Keratinocyte (primary cell): ENCODE data around the gene RAP1GAP2. TPM values are rescaled to one million over a fixed set of nuclear protein-coding genes. Genes with fewer than 3 reads are reported as not detected.

Experiments used
- DNase-seq: peaks from one replicate; pipeline ENCODE4 v3.0.0-alpha.2; 2011; ENCODE audit warnings: low read depth, missing footprints, low spot score
- FAIRE-seq: peaks from 2 replicates; lab custom pipeline; 2011; peaks lifted over from hg19 to GRCh38; lab: Jason Lieb, UNC
- H2AFZ ChIP-seq: 2 replicates; pipeline ENCODE4 v1.6.0; 2012; ENCODE audit warnings: low read length, control low read depth, inconsistent platforms; ENCODE audit not compliant: control insufficient read depth
- H3K27ac ChIP-seq: 2 replicates; pipeline ENCODE4 v1.5.1; 2011; ENCODE audit warnings: low read length; ENCODE audit not compliant: control insufficient read depth, insufficient read depth
- H3K27me3 ChIP-seq: 3 replicates; pipeline ENCODE4 v1.6.0; 2011; ENCODE audit warnings: low read length; ENCODE audit not compliant: control insufficient read depth, insufficient read depth; ENCODE audit errors: extremely low read depth
- H3K36me3 ChIP-seq, 2 experiments: 2 replicates in 1 of 2; 3 replicates in 1 of 2; pipeline ENCODE4 v1.5.1; 2011; ENCODE audit warnings: low read length in 2 of 2, mild to moderate bottlenecking in 1 of 2; ENCODE audit not compliant: control insufficient read depth in 2 of 2, insufficient read depth in 2 of 2; ENCODE audit errors: extremely low read depth in 1 of 2
- H3K4me1 ChIP-seq: 3 replicates; pipeline ENCODE4 v1.5.1; 2011; ENCODE audit warnings: low read length; ENCODE audit not compliant: control insufficient read depth, insufficient read depth; ENCODE audit errors: extremely low read depth
- H3K4me2 ChIP-seq: 3 replicates; pipeline ENCODE4 v1.6.0; 2011; ENCODE audit warnings: low read depth, low read length; ENCODE audit not compliant: control insufficient read depth, insufficient read depth; ENCODE audit errors: extremely low read depth
- H3K4me3 ChIP-seq, 3 experiments: fragments of 200-600 bp in 1 of 3; sonication (generic) in 1 of 3; 2 replicates in 2 of 3; 3 replicates in 1 of 3; pipeline ENCODE4 v1.5.1; 2011 to 2016; ENCODE audit warnings: low read length in 3 of 3, mild to moderate bottlenecking in 3 of 3, control low read depth in 2 of 3, inconsistent platforms in 1 of 3, low read depth in 1 of 3, mixed read lengths in 1 of 3, mixed run types in 1 of 3, moderate library complexity in 1 of 3; ENCODE audit not compliant: control insufficient read depth in 2 of 3, insufficient read depth in 2 of 3; ENCODE audit errors: extremely low read depth in 1 of 3
- H3K79me2 ChIP-seq: 2 replicates; pipeline ENCODE4 v1.6.0; 2012; ENCODE audit warnings: low read length; ENCODE audit not compliant: control insufficient read depth, insufficient read depth
- H3K9ac ChIP-seq: 3 replicates; pipeline ENCODE4 v1.6.0; 2011; ENCODE audit warnings: low read length; ENCODE audit not compliant: control insufficient read depth, insufficient read depth; ENCODE audit errors: extremely low read depth
- H3K9me1 ChIP-seq: 3 replicates; pipeline ENCODE4 v1.6.0; 2011; ENCODE audit warnings: low read length; ENCODE audit not compliant: control insufficient read depth, insufficient read depth; ENCODE audit errors: extremely low read depth
- H3K9me3 ChIP-seq: 2 replicates; pipeline ENCODE4 v1.5.1; 2012; ENCODE audit warnings: low read depth, low read length; ENCODE audit not compliant: control insufficient read depth
- H4K20me1 ChIP-seq: 3 replicates; pipeline ENCODE4 v1.6.0; 2011; ENCODE audit warnings: low read length; ENCODE audit not compliant: control insufficient read depth, insufficient read depth; ENCODE audit errors: extremely low read depth
- CTCF ChIP-seq, 3 experiments: IDR thresholded peaks in 1 of 3; conservative IDR thresholded peaks in 1 of 3; optimal IDR thresholded peaks in 1 of 3; 2 replicates in 2 of 3; 3 replicates in 1 of 3; pipeline versions ENCODE3 to v1.5.1; 2011; ENCODE audit warnings: low read length in 3 of 3, mild to moderate bottlenecking in 3 of 3, moderate library complexity in 2 of 3, control low read depth in 1 of 3, inconsistent platforms in 1 of 3; ENCODE audit not compliant: insufficient read depth in 2 of 3; ENCODE audit errors: extremely low read depth in 1 of 3
- EZH2 ChIP-seq: IDR thresholded peaks from one replicate; pipeline ENCODE4 v1.6.1; 2012; ENCODE audit warnings: inconsistent platforms, mild to moderate bottlenecking, low read length, moderate library complexity
- dilution Hi-C: fragments of 300-500 bp; cut with MboI; formaldehyde crosslinking; loops from one replicate; pipeline ENCODE4 v1.7.0; 2020; ENCODE audit warnings: low sequenced_read_pairs; ENCODE audit not compliant: extremely low pct_ligation_motif_present
- polyA plus RNA-seq, 5 experiments: library from polyadenylated mRNA; depleted of rRNA in 3 of 5; stranded (reverse) in 3 of 5; stranded (forward) in 1 of 5; unstranded in 1 of 5; fragments of >200 nt; gene quantifications; 1 replicate in 1 of 5; 2 replicates in 3 of 5; 3 replicates in 1 of 5; pipeline versions ENCODE4 v1.2.1 to v1.2.3, GENCODE V29; 2011 to 2012; ENCODE audit warnings: missing spikeins in 2 of 5, low read depth in 1 of 5, low replicate concordance in 1 of 5

The RAP1GAP2 gene
- polyA plus RNA-seq, 1 donor (not counting 4 experiments of a cell fraction or from before 2014, with no cell fraction given), result 13.6 TPM

DNA sequence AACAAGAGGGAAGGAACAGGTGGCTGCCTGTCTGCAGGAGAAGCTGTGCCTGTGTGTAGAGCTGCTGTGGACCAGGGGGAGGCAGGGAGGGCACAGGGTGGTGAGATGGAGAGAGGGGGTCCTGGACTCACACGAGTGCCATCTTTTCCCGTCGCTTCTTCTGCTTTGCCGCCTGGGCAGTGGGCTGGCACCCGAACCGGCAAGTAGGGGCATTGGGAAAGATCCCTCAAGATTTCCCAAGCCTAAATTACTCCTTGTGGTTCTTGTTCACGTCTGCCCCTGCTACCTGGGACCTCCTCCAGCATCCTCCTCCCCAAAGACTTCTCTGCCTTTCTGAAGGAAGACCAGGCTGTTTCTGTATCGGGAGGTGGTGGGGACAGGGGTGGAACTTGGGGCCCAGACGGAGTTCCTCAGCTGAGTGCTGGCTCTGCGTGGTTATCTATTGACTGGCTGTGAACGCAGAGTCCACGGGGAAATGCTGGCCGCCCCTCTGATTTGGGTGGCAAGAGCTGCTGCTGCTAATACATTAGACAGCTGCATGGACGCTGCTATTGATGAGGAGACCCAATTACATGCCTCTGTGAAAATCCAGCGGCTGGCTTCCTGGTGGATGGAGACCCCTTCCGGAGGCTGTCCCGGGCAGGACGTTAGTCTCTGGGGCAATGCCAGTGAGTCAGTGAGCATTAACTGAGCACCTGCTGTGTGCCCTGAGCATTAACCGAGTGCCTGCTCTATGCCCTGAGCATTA, 152.7 kb downstream of the RAP1GAP2 start:
- no peak overlapping the region for H3K27ac ChIP-seq
- no peaks in the 10 kb centered on the region for H3K9me1 ChIP-seq
- H3K79me2 ChIP-seq, result peaks cover 2% of the 10 kb centered on the region
- peaks cover 0 to 3% of the 10 kb centered on the region in 2 experiments for H3K36me3 ChIP-seq
- no peak for FAIRE-seq
- H3K9ac ChIP-seq, result no peak overlapping the region
- peaks cover 8% of the 10 kb centered on the region for H3K4me1 ChIP-seq
- no peaks in the 10 kb centered on the region for H3K27me3 ChIP-seq
- TF ChIP-seq EZH2 (no peak), CTCF (optimal IDR thresholded peaks at IDR 0.05 in 1 of 3, IDR thresholded peaks at IDR 0.05 in 1 of 3, conservative IDR thresholded peaks at IDR 0.05 in 1 of 3; ENCODE audit: extremely low read depth in 1 of 3, insufficient read depth in 2 of 3, low read length in 3 of 3) (no peak)
- no peak overlapping the region for H3K4me2 ChIP-seq
- dilution Hi-C loops, result no loop called here
- no peaks in the 10 kb centered on the region for H3K9me3 ChIP-seq
- H4K20me1 ChIP-seq, result no peaks in the 10 kb centered on the region
- H2AFZ ChIP-seq, result no peak overlapping the region
- no peak for DNase-seq
- H3K4me3 ChIP-seq, result no peak overlapping the region

DNA sequence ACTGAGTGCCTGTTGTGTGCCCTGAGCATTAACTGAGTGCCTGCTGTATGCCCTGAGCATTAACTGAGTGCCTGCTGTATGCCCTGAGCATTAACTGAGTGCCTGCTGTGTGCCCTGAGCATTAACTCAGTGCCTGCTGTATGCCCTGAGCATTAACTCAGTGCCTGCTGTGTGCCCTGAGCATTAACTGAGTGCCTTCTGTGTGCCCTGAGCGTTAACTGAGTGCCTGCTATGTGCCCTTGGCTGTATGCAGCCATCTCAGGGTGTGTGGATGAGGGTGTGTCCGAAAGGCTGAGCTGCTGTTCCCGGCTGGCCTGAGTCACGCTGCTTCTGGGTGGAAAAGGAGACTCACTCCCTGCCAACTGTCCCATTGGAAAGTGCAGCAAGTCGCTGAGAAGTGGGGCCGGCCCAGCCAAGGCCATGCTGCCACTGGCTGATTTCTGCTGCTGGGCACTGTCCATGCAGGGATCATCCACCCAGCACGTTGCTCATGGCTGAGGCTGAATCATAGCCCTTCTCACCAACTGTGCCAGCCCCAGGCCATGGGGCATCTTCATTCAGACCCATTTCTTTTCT, 153.3 kb downstream of the RAP1GAP2 start:
- peaks cover 8% of the 10 kb centered on the region for H3K4me1 ChIP-seq
- TF ChIP-seq EZH2 (no peak), CTCF (optimal IDR thresholded peaks at IDR 0.05 in 1 of 3, IDR thresholded peaks at IDR 0.05 in 1 of 3, conservative IDR thresholded peaks at IDR 0.05 in 1 of 3; ENCODE audit: extremely low read depth in 1 of 3, insufficient read depth in 2 of 3, low read length in 3 of 3) (no peak)
- no peak overlapping the region for H3K27ac ChIP-seq
- H3K36me3 ChIP-seq, result peaks cover 0 to 3% of the 10 kb centered on the region in 2 experiments
- no peaks in the 10 kb centered on the region for H3K9me3 ChIP-seq
- no peaks in the 10 kb centered on the region for H3K27me3 ChIP-seq
- FAIRE-seq (peak; percentile 86), DNase-seq (peak; percentile 41)
- H3K9me1 ChIP-seq, result no peaks in the 10 kb centered on the region
- peak overlapping the region; percentile 9 for H3K4me2 ChIP-seq
- no peak overlapping the region for H2AFZ ChIP-seq
- no peak overlapping the region for H3K9ac ChIP-seq
- dilution Hi-C loops, result no loop called here
- H4K20me1 ChIP-seq, result no peaks in the 10 kb centered on the region
- H3K79me2 ChIP-seq, result peaks cover 2% of the 10 kb centered on the region
- H3K4me3 ChIP-seq, result no peak overlapping the region
